ENCODE data around the gene ZNF317. TPM values are rescaled to one million over a fixed set of nuclear protein-coding genes. Genes with fewer than 3 reads are reported as not detected.

The ZNF317 gene
- polyA plus RNA-seq, 1 donor (not counting 4 experiments of a cell fraction or from before 2014, with no cell fraction given) = 25.9 TPM

- TF ChIP-seq, protein P1, sequence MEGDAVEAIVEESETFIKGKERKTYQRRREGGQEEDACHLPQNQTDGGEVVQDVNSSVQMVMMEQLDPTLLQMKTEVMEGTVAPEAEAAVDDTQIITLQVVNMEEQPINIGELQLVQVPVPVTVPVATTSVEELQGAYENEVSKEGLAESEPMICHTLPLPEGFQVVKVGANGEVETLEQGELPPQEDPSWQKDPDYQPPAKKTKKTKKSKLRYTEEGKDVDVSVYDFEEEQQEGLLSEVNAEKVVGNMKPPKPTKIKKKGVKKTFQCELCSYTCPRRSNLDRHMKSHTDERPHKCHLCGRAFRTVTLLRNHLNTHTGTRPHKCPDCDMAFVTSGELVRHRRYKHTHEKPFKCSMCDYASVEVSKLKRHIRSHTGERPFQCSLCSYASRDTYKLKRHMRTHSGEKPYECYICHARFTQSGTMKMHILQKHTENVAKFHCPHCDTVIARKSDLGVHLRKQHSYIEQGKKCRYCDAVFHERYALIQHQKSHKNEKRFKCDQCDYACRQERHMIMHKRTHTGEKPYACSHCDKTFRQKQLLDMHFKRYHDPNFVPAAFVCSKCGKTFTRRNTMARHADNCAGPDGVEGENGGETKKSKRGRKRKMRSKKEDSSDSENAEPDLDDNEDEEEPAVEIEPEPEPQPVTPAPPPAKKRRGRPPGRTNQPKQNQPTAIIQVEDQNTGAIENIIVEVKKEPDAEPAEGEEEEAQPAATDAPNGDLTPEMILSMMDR (optimal IDR thresholded peaks at IDR 0.05 in 1 of 3, IDR thresholded peaks at IDR 0.05 in 1 of 3, conservative IDR thresholded peaks at IDR 0.05 in 1 of 3; ENCODE audit: extremely low read depth in 1 of 3, insufficient read depth in 2 of 3, low read length in 3 of 3) = no peak
- TF ChIP-seq EZH2 (IDR thresholded peaks at IDR 0.05; ENCODE audit: low read length) = no peak
- no peak overlapping the region for H3K27ac ChIP-seq (ENCODE audit: control insufficient read depth, insufficient read depth, low read length)
- H3K4me1 ChIP-seq (ENCODE audit: control insufficient read depth, extremely low read depth, insufficient read depth, low read length) = no peaks in the 10 kb centered on the region
- H3K36me3 ChIP-seq (ENCODE audit: control insufficient read depth in 2 of 2, extremely low read depth in 1 of 2, insufficient read depth in 2 of 2, low read length in 2 of 2) = no peaks in the 10 kb centered on the region
- H2AFZ ChIP-seq (ENCODE audit: control insufficient read depth, low read length) = no peak overlapping the region
- no peaks in the 10 kb centered on the region for H4K20me1 ChIP-seq (ENCODE audit: control insufficient read depth, extremely low read depth, insufficient read depth, low read length)
- dilution Hi-C loops (cut with MboI; ENCODE audit: extremely low pct_ligation_motif_present, low sequenced_read_pairs) = no loop called here
- no peaks in the 10 kb centered on the region for H3K79me2 ChIP-seq (ENCODE audit: control insufficient read depth, insufficient read depth, low read length)
- FAIRE-seq (no peak), DNase-seq (ENCODE audit: low read depth, low spot score) (no peak)
- H3K27me3 ChIP-seq (ENCODE audit: control insufficient read depth, extremely low read depth, insufficient read depth, low read length) = no peaks in the 10 kb centered on the region
- H3K9ac ChIP-seq (ENCODE audit: control insufficient read depth, extremely low read depth, insufficient read depth, low read length) = no peak overlapping the region
- no peak overlapping the region for H3K4me3 ChIP-seq (ENCODE audit: control insufficient read depth in 2 of 3, extremely low read depth in 1 of 3, insufficient read depth in 2 of 3, low read depth in 1 of 3, low read length in 3 of 3)
- no peaks in the 10 kb centered on the region for H3K9me3 ChIP-seq (ENCODE audit: control insufficient read depth, low read depth, low read length)
- no peaks in the 10 kb centered on the region for H3K9me1 ChIP-seq (ENCODE audit: control insufficient read depth, extremely low read depth, insufficient read depth, low read length)
- no peak overlapping the region for H3K4me2 ChIP-seq (ENCODE audit: control insufficient read depth, extremely low read depth, insufficient read depth, low read depth, low read length)
These were observed 30.2 kb upstream of the ZNF317 start for GRCh38 chr19:9109959-9110358.

DNA sequence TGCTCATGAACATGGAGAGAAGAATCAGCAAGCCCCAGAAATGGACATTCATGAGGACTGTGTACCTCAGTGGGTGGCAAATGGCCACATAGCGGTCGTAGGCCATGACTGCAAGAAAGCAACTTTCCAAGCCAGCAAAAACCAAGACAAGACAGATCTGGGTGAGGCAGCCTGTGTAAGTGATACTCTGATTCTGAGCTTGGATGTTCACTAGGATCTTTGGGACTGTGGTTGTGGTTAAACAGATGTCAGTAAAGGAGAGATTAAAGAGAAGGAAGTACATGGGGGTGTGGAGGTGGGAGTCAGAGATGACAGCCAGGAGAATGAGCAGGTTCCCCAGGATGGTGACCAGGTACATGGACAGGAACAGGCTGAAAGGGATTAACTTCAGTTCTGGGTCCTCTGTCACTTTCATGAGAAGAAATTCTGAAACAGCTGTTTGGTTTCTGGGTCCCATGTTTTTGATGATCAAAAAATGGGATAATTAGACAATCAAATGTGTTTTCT is 24.8 kb upstream of the ZNF317 start, which contains the start of gene OR7G1:
OR7G1 (minus strand) TSS at position 457 of the 507 bp plus-strand sequence; CDS start at position 457, 0 bp downstream.
- FAIRE-seq (no peak), DNase-seq (ENCODE audit: low read depth, low spot score) (no peak)
- Histone ChIP-seq H3K79me2 (ENCODE audit: control insufficient read depth, insufficient read depth, low read length) (no peaks in the 10 kb centered on the region), H3K9me1 (ENCODE audit: control insufficient read depth, extremely low read depth, insufficient read depth, low read length) (no peaks in the 10 kb centered on the region), H4K20me1 (ENCODE audit: control insufficient read depth, extremely low read depth, insufficient read depth, low read length) (no peaks in the 10 kb centered on the region), H3K36me3 (ENCODE audit: control insufficient read depth in 2 of 2, extremely low read depth in 1 of 2, insufficient read depth in 2 of 2, low read length in 2 of 2) (no peaks in the 10 kb centered on the region), H3K4me3 (ENCODE audit: control insufficient read depth in 2 of 3, extremely low read depth in 1 of 3, insufficient read depth in 2 of 3, low read depth in 1 of 3, low read length in 3 of 3) (no peak within 1 kb of the TSS), H3K9ac (ENCODE audit: control insufficient read depth, extremely low read depth, insufficient read depth, low read length) (no peak within 1 kb of the TSS), H3K4me1 (ENCODE audit: control insufficient read depth, extremely low read depth, insufficient read depth, low read length) (no peaks in the 10 kb centered on the region), H3K27me3 (ENCODE audit: control insufficient read depth, extremely low read depth, insufficient read depth, low read length) (no peaks in the 10 kb centered on the region), H3K27ac (ENCODE audit: control insufficient read depth, insufficient read depth, low read length) (no peak within 1 kb of the TSS), H3K4me2 (ENCODE audit: control insufficient read depth, extremely low read depth, insufficient read depth, low read depth, low read length) (no peak within 1 kb of the TSS), H3K9me3 (ENCODE audit: control insufficient read depth, low read depth, low read length) (no peaks in the 10 kb centered on the region), H2AFZ (ENCODE audit: control insufficient read depth, low read length) (no peak within 1 kb of the TSS)
- TF ChIP-seq, protein P1 (optimal IDR thresholded peaks at IDR 0.05 in 1 of 3, IDR thresholded peaks at IDR 0.05 in 1 of 3, conservative IDR thresholded peaks at IDR 0.05 in 1 of 3; ENCODE audit: extremely low read depth in 1 of 3, insufficient read depth in 2 of 3, low read length in 3 of 3) = no peak
- TF ChIP-seq EZH2 (IDR thresholded peaks at IDR 0.05; ENCODE audit: low read length) = no peak
- dilution Hi-C loops (cut with MboI; ENCODE audit: extremely low pct_ligation_motif_present, low sequenced_read_pairs) = no loop called here

Data from keratinocyte (primary cell).